NCI-H2107 treated with DMSO at 0.1 percent for 48 hours (cell line): ENCODE measurements around the gene TRAF5.

Experiments used
- DNase-seq: peaks from one replicate; lab custom pipeline; 2025; ENCODE audit not compliant: unreplicated experiment; lab: John Stamatoyannopoulos, UW

Gene TRAF5

GRCh38 chr1:211416628-211417323 lies 90.1 kb downstream of the TRAF5 start:
- peak; percentile 52 for DNase-seq

GRCh38 chr1:211420389-211420788 lies 93.8 kb downstream of the TRAF5 start:
- DNase-seq: peak; percentile 74

- no peak for DNase-seq
Observed at GRCh38 chr1:211420845-211421454, 94.3 kb downstream of the TRAF5 start.

- no peak for DNase-seq
Observed at GRCh38 chr1:211424018-211424417, 97.4 kb downstream of the TRAF5 start.
